B cell (primary cell): Measurements from ENCODE around the gene ADAMTS8. TPM values are rescaled to one million over a fixed set of nuclear protein-coding genes. Genes with fewer than 3 reads are reported as not detected.

ENCODE experiments used
- ATAC-seq: fragments of 200-7000 bp; cut with Tn5 transposase; one replicate; pipeline ENCODE4 v1.10.0; 2021; ENCODE audit warnings: low read depth, mild to moderate bottlenecking, moderate number of reproducible peaks, moderate library complexity
- CTCF ChIA-PET: fragments of 350-600 bp; sonication (Branson Sonifier 250); formaldehyde crosslinking; loops from one replicate; lab custom pipeline; 2021; ENCODE audit warnings: antibody characterized with exemption, inconsistent platforms; lab: Charles Lee
- POLR2A ChIA-PET: fragments of 350-600 bp; sonication (Branson Sonifier 250); formaldehyde crosslinking; loops from one replicate; lab custom pipeline; 2021; ENCODE audit warnings: antibody characterized with exemption; lab: Charles Lee
- DNase-seq: peaks from one replicate; pipeline ENCODE4 v3.0.0; 2013
- H2AFZ ChIP-seq: 2 replicates; pipeline ENCODE4 v1.6.1; 2012; ENCODE audit warnings: mild to moderate bottlenecking, low read depth, low read length; ENCODE audit not compliant: insufficient read depth, poor library complexity, severe bottlenecking
- H3K27ac ChIP-seq, 2 donors: 1 replicate in 1 of 2; 2 replicates in 1 of 2; pipeline ENCODE4 v1.5.1; 2012 to 2013; ENCODE audit warnings: low read length in 2 of 2, mild to moderate bottlenecking in 2 of 2, moderate library complexity in 1 of 2
- H3K27me3 ChIP-seq, 4 experiments: fragments of 200-600 bp in 1 of 4; sonication (generic) in 1 of 4; replicated peaks in 1 of 4; 1 replicate in 2 of 4; 2 replicates in 2 of 4; pipeline versions ENCODE4 v1.6.1 to v1.7.0; 2013 to 2016; ENCODE audit warnings: low read length in 3 of 4, mild to moderate bottlenecking in 2 of 4, mixed read lengths in 1 of 4, moderate library complexity in 1 of 4; ENCODE audit not compliant: insufficient read depth in 4 of 4, control insufficient read depth in 3 of 4; ENCODE audit errors: control extremely low read depth in 1 of 4
- H3K36me3 ChIP-seq, 2 experiments: replicated peaks in 1 of 2; 1 replicate in 1 of 2; 2 replicates in 1 of 2; pipeline versions ENCODE4 v1.6.1 to v1.7.1; 2013; ENCODE audit warnings: low read length in 1 of 2; ENCODE audit not compliant: insufficient read depth in 2 of 2, control insufficient read depth in 1 of 2; ENCODE audit errors: control extremely low read depth in 1 of 2, extremely low read depth in 1 of 2
- H3K4me1 ChIP-seq, 2 donors: fragments of 200-600 bp in 1 of 2; sonication (generic) in 1 of 2; 1 replicate in 1 of 2; 2 replicates in 1 of 2; pipeline versions ENCODE4 v1.5.1 to v1.6.1; 2013 to 2017; ENCODE audit warnings: low read length in 2 of 2; ENCODE audit not compliant: control insufficient read depth in 2 of 2, insufficient read depth in 2 of 2
- H3K4me2 ChIP-seq: replicated peaks from 2 replicates; pipeline ENCODE3; 2012; ENCODE audit warnings: mild to moderate bottlenecking, low read depth, low read length; ENCODE audit not compliant: poor library complexity, severe bottlenecking
- H3K4me3 ChIP-seq, 5 experiments: fragments of 200-600 bp in 1 of 5; sonication (generic) in 1 of 5; 1 replicate in 3 of 5; 2 replicates in 2 of 5; pipeline versions ENCODE4 v1.5.1 to v1.7.0; 2011 to 2016; ENCODE audit warnings: low read length in 4 of 5, mild to moderate bottlenecking in 4 of 5, low read depth in 2 of 5, control low read depth in 1 of 5, moderate library complexity in 1 of 5; ENCODE audit not compliant: insufficient read depth in 1 of 5; ENCODE audit errors: control extremely low read depth in 1 of 5, extremely low read depth in 1 of 5
- H3K79me2 ChIP-seq: fragments of 200-600 bp; sonication (generic); one replicate; pipeline ENCODE4 v1.6.0; 2016; ENCODE audit warnings: low read length; ENCODE audit not compliant: control insufficient read depth, insufficient read depth
- H3K9ac ChIP-seq: fragments of 200-600 bp; sonication (generic); 2 replicates; pipeline ENCODE4 v1.6.1; 2017; ENCODE audit warnings: mild to moderate bottlenecking, low read length, moderate library complexity
- H3K9me3 ChIP-seq, 3 donors: one replicate each; pipeline versions ENCODE4 v1.6.1 to v1.7.1; 2013; ENCODE audit warnings: low read length in 2 of 3; ENCODE audit not compliant: control insufficient read depth in 2 of 3, insufficient read depth in 1 of 3; ENCODE audit errors: control extremely low read depth in 1 of 3
- H4K20me1 ChIP-seq: 2 replicates; pipeline ENCODE4 v1.6.0; 2012; ENCODE audit warnings: mild to moderate bottlenecking, low read length; ENCODE audit not compliant: insufficient read depth, control insufficient read depth, poor library complexity, severe bottlenecking
- H3K27ac Mint-ChIP-seq: one replicate; pipeline ENCODE4 v1.8.0; 2021; ENCODE audit warnings: mixed read lengths
- H3K27me3 Mint-ChIP-seq: one replicate; pipeline ENCODE4 v1.8.0; 2021; ENCODE audit warnings: mixed read lengths
- H3K4me1 Mint-ChIP-seq: one replicate; pipeline ENCODE4 v1.8.0; 2021; ENCODE audit warnings: mixed read lengths
- H3K4me3 Mint-ChIP-seq: one replicate; pipeline ENCODE4 v1.8.0; 2021; ENCODE audit warnings: mixed read lengths
- H3K9me3 Mint-ChIP-seq: one replicate; pipeline ENCODE4 v1.8.0; 2022; ENCODE audit warnings: mixed read lengths; ENCODE audit not compliant: insufficient read depth
- EZH2 ChIP-seq: IDR thresholded peaks from 2 replicates; pipeline ENCODE4 v1.6.1; 2012; ENCODE audit warnings: borderline replicate concordance, low read depth, mild to moderate bottlenecking, moderate library complexity, low read length; ENCODE audit not compliant: insufficient read depth, poor library complexity, severe bottlenecking
- WGBS: methylation state at CpG from one replicate; pipeline ENCODE4 v1.1.5; 2013; ENCODE audit warnings: missing lambda C conversion rate; ENCODE audit not compliant: insufficient coverage; 5-methylcytosine and 5-hydroxymethylcytosine counted together
- intact Hi-C: fragments of 100-400 bp; cut with micrococcal nuclease; formaldehyde crosslinking; loops from one replicate; pipeline ENCODE4 v1.10.0; 2022
- polyA plus RNA-seq: library from polyadenylated mRNA; depleted of rRNA; stranded (reverse); fragments of >200 nt; gene quantifications from 2 replicates; pipeline ENCODE4 v1.2.3, GENCODE V29; 2012
- total RNA-seq, 2 donors: library from RNA; stranded (reverse); fragments of 120-200 nt in 1 of 2; gene quantifications; 1 replicate in 1 of 2; 2 replicates in 1 of 2; pipeline versions ENCODE4 v1.2.3 to v1.2.4, GENCODE V29; 2013 to 2022
- TF ChIP-seq, protein P1 (sequence below): fragments of 200-600 bp; IDR thresholded peaks from one replicate; pipeline ENCODE4 v1.8.0; 2022; ENCODE audit warnings: antibody characterized with exemption, mild to moderate bottlenecking

The ADAMTS8 gene
- total and polyA plus RNA-seq, 2 donors (not counting 1 experiment from before 2014, with no cell fraction given) = not detected

- Histone ChIP-seq H3K4me3 (no peak overlapping the region), H3K9me3 (no peaks in the 10 kb centered on the region), H2AFZ (no peak overlapping the region), H3K79me2 (no peaks in the 10 kb centered on the region), H3K4me1 (no peaks in the 10 kb centered on the region), H3K9ac (no peak overlapping the region), H4K20me1 (no peaks in the 10 kb centered on the region), H3K4me2 (no peak overlapping the region), H3K27ac (no peak overlapping the region), H3K27me3 (peaks cover 0 to 3% (median 0%) of the 10 kb centered on the region in 4 experiments), H3K36me3 (no peaks in the 10 kb centered on the region)
- POLR2A ChIA-PET = no interaction called here
- H3K27ac Mint-ChIP-seq = no peak overlapping the region
- peaks cover 19% of the 10 kb centered on the region for H3K27me3 Mint-ChIP-seq
- DNase-seq = no peak
- intact Hi-C loops = no loop called here
- no peak overlapping the region for H3K4me3 Mint-ChIP-seq
- no peaks in the 10 kb centered on the region for H3K9me3 Mint-ChIP-seq
- H3K4me1 Mint-ChIP-seq = no peaks in the 10 kb centered on the region
- no peak for ATAC-seq
- no CpG with 5 or more reads among the region's 4 CpGs for WGBS
- TF ChIP-seq, protein P1, sequence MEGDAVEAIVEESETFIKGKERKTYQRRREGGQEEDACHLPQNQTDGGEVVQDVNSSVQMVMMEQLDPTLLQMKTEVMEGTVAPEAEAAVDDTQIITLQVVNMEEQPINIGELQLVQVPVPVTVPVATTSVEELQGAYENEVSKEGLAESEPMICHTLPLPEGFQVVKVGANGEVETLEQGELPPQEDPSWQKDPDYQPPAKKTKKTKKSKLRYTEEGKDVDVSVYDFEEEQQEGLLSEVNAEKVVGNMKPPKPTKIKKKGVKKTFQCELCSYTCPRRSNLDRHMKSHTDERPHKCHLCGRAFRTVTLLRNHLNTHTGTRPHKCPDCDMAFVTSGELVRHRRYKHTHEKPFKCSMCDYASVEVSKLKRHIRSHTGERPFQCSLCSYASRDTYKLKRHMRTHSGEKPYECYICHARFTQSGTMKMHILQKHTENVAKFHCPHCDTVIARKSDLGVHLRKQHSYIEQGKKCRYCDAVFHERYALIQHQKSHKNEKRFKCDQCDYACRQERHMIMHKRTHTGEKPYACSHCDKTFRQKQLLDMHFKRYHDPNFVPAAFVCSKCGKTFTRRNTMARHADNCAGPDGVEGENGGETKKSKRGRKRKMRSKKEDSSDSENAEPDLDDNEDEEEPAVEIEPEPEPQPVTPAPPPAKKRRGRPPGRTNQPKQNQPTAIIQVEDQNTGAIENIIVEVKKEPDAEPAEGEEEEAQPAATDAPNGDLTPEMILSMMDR = no peak
- CTCF ChIA-PET = interaction anchor here (1.1 to 4.2 kb wide), 2 partner anchors 10 to 157 kb away, joined by 3 to 29 read pairs; no protein-coding TSS in a partner anchor
Observed at GRCh38 chr11:130369713-130370112, 58.7 kb downstream of the ADAMTS8 start.

DNA sequence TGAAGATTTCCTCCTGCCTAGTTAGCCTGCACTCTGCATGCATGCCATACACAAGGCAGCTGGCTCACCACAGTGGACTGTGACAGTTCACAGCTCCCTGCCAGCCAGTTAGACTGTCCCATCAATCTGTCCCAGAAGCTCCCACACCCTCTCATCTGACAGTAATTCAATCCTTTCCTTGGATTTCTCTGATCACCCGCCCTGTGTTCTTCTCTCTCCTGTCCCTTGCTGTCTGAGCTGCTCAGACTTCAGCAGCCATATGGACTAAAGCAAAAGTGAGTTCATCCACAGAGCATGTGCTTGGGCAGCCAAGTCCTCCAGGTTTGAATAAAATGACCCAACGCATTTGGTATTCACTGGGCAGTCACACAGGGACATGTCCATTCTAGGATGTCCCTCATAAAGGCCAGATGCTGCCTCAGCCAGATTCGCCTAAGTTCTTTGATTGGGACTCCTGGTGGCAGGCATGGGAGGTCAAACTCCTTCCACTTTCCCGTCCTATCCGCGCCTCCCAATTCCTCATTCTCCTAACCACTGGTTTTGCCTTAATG is 59.2 kb downstream of the ADAMTS8 start:
- Mint-ChIP-seq H3K27ac (no peak overlapping the region), H3K4me1 (no peaks in the 10 kb centered on the region), H3K27me3 (peaks cover 19% of the 10 kb centered on the region), H3K9me3 (no peaks in the 10 kb centered on the region), H3K4me3 (no peak overlapping the region)
- DNase-seq = no peak
- Histone ChIP-seq H3K4me1 (no peaks in the 10 kb centered on the region), H4K20me1 (no peaks in the 10 kb centered on the region), H2AFZ (no peak overlapping the region), H3K9ac (no peak overlapping the region), H3K27me3 (peaks cover 0 to 3% (median 0%) of the 10 kb centered on the region in 4 experiments), H3K9me3 (no peaks in the 10 kb centered on the region), H3K36me3 (no peaks in the 10 kb centered on the region), H3K27ac (no peak overlapping the region), H3K79me2 (no peaks in the 10 kb centered on the region), H3K4me3 (no peak overlapping the region), H3K4me2 (no peak overlapping the region)
- CTCF ChIA-PET = interaction anchor here (1.1 to 4.2 kb wide), 2 partner anchors 10 to 156 kb away, joined by 3 to 29 read pairs; no protein-coding TSS in a partner anchor
- intact Hi-C loops = no loop called here
- TF ChIP-seq, protein P1 = no peak
- no peak for TF ChIP-seq EZH2
- POLR2A ChIA-PET = no interaction called here
- no peak for ATAC-seq
- WGBS = 92% methylated on average over 6 of the region's 6 CpGs
